DOHH2 (cell line): Measurements from ENCODE around the gene B4GALNT4.

Experiments used
- CTCF ChIP-seq: fragments of 200-600 bp; sonication (generic); IDR thresholded peaks from one replicate; pipeline ENCODE4 v1.5.1; 2014; ENCODE audit warnings: antibody characterized with exemption, mild to moderate bottlenecking, low read depth, low read length; ENCODE audit not compliant: poor library complexity, severe bottlenecking
- EZH2phosphoT487 ChIP-seq: fragments of 200-600 bp; sonication (generic); IDR thresholded peaks from 2 replicates; pipeline ENCODE4 v1.6.1; 2017; ENCODE audit warnings: borderline replicate concordance, mild to moderate bottlenecking, antibody characterized with exemption, low read length, moderate library complexity, mixed read lengths

- TF ChIP-seq CTCF: no peak
- no peak for TF ChIP-seq EZH2phosphoT487
Observed at GRCh38 chr11:409600-410483, 40.5 kb downstream of the B4GALNT4 start.
